Neural cell (in vitro differentiated cells): ENCODE results near the gene CTTN. TPM values are rescaled to one million over a fixed set of nuclear protein-coding genes. Genes with fewer than 3 reads are reported as not detected.

Experiments used
- H2AFZ ChIP-seq: fragments of 200-600, 300-800 bp; sonication (generic), shearing (Covaris generic); 2 replicates; pipeline ENCODE4 v1.6.0; 2014; ENCODE audit warnings: low read depth, mild to moderate bottlenecking, antibody characterized with exemption, low read length, moderate library complexity
- H3F3A ChIP-seq: fragments of 200-600 bp; shearing (Covaris generic); 2 replicates; pipeline ENCODE4 v1.6.1; 2016; ENCODE audit warnings: mild to moderate bottlenecking, moderate library complexity, mixed read lengths, antibody characterized with exemption, low read length; ENCODE audit not compliant: insufficient read depth, poor library complexity, severe bottlenecking
- H3K27ac ChIP-seq: fragments of 200-600, 300-800 bp; sonication (generic), shearing (Covaris generic); 2 replicates; pipeline ENCODE4 v1.5.1; 2014; ENCODE audit warnings: mild to moderate bottlenecking, low read length, moderate library complexity
- H3K27me3 ChIP-seq: fragments of 300-800, 200-600 bp; sonication (generic), shearing (Covaris generic); 2 replicates; pipeline ENCODE4 v1.6.0; 2014; ENCODE audit warnings: mild to moderate bottlenecking, low read depth, low read length, moderate library complexity; ENCODE audit not compliant: insufficient read depth
- H3K36me3 ChIP-seq: fragments of 300-800, 200-600 bp; sonication (generic), shearing (Covaris generic); 2 replicates; pipeline ENCODE4 v1.5.1; 2014; ENCODE audit warnings: mild to moderate bottlenecking, antibody characterized with exemption, low read length, moderate library complexity; ENCODE audit not compliant: insufficient read depth
- H3K4me2 ChIP-seq: fragments of 300-800, 200-600 bp; sonication (generic), shearing (Covaris generic); 2 replicates; pipeline ENCODE4 v1.6.0; 2014; ENCODE audit warnings: mild to moderate bottlenecking, low read length
- H3K4me3 ChIP-seq: fragments of 300-800, 200-600 bp; sonication (generic), shearing (Covaris generic); 2 replicates; pipeline ENCODE4 v1.5.1; 2014; ENCODE audit warnings: mild to moderate bottlenecking, low read length, moderate library complexity
- H3K79me2 ChIP-seq: fragments of 200-600 bp; shearing (Covaris generic); replicated peaks from 2 replicates; pipeline ENCODE4 v1.6.0; 2014; ENCODE audit warnings: mild to moderate bottlenecking, low read length, moderate library complexity; ENCODE audit not compliant: insufficient read depth
- H3K9ac ChIP-seq: fragments of 300-800, 200-600 bp; sonication (generic), shearing (Covaris generic); 2 replicates; pipeline ENCODE4 v1.6.1; 2016; ENCODE audit warnings: mild to moderate bottlenecking, low read length, mixed read lengths
- H3K9me2 ChIP-seq: fragments of 200-600 bp; shearing (Covaris generic); 2 replicates; pipeline ENCODE4 v1.6.1; 2016; ENCODE audit warnings: mild to moderate bottlenecking, low read length, mixed read lengths; ENCODE audit not compliant: insufficient read depth
- H3K9me3 ChIP-seq: fragments of 200-600, 300-800 bp; sonication (generic), shearing (Covaris generic); 2 replicates; pipeline ENCODE4 v1.6.1; 2016; ENCODE audit warnings: mild to moderate bottlenecking, mixed run types, low read length, moderate library complexity, mixed read lengths
- H4K20me1 ChIP-seq: fragments of 200-600 bp; shearing (Covaris generic); 2 replicates; pipeline ENCODE4 v1.6.1; 2016; ENCODE audit warnings: mild to moderate bottlenecking, mixed run types; ENCODE audit not compliant: insufficient read depth
- EP300 ChIP-seq: fragments of 450-650 bp; conservative IDR thresholded peaks from 2 replicates; pipeline ENCODE4 v1.6.1; 2014; ENCODE audit warnings: antibody characterized with exemption, mild to moderate bottlenecking, moderate library complexity; ENCODE audit not compliant: poor library complexity, severe bottlenecking
- EZH2 ChIP-seq: fragments of 200-600, 300-800 bp; shearing (Covaris generic), sonication (generic); IDR thresholded peaks from 2 replicates; pipeline ENCODE4 v1.6.1; 2014; ENCODE audit warnings: antibody characterized with exemption, low read length, borderline replicate concordance, mild to moderate bottlenecking; ENCODE audit not compliant: insufficient read depth, poor library complexity, severe bottlenecking
- MXI1 ChIP-seq: fragments of 450-650 bp; conservative IDR thresholded peaks from 2 replicates; pipeline ENCODE4 v1.6.1; 2014; ENCODE audit warnings: antibody characterized with exemption, mild to moderate bottlenecking; ENCODE audit not compliant: poor library complexity, severe bottlenecking
- POLR2AphosphoS5 ChIP-seq: IDR thresholded peaks from 2 replicates; pipeline ENCODE4 v1.6.1; 2012
- RAD21 ChIP-seq: fragments of 450-650 bp; conservative IDR thresholded peaks from 2 replicates; pipeline ENCODE4 v1.6.1; 2014; ENCODE audit warnings: antibody characterized with exemption, mild to moderate bottlenecking, moderate library complexity
- SMC3 ChIP-seq: fragments of 450-650 bp; conservative IDR thresholded peaks from 2 replicates; pipeline ENCODE4 v1.6.1; 2014; ENCODE audit warnings: antibody characterized with exemption, mild to moderate bottlenecking, moderate library complexity; ENCODE audit not compliant: poor library complexity
- TAF1 ChIP-seq: IDR thresholded peaks from 2 replicates; pipeline ENCODE4 v1.6.1; 2012; ENCODE audit warnings: low read depth
- polyA minus RNA-seq: library from RNA; depleted of rRNA, polyadenylated mRNA; stranded (reverse); fragments of >200 nt; gene quantifications from 2 replicates; pipeline ENCODE4 v1.2.3, GENCODE V29; 2014
- polyA plus RNA-seq: library from polyadenylated mRNA; depleted of rRNA; stranded (reverse); fragments of >200 nt; gene quantifications from 2 replicates; pipeline ENCODE4 v1.2.3, GENCODE V29; 2014
- TF ChIP-seq, protein P1 (sequence below): fragments of 450-650 bp; IDR thresholded peaks from 2 replicates; pipeline ENCODE4 v1.5.1; 2014; ENCODE audit warnings: antibody characterized with exemption, mild to moderate bottlenecking, moderate library complexity; ENCODE audit not compliant: poor library complexity, severe bottlenecking
- TF ChIP-seq, protein P2 (sequence below): IDR thresholded peaks from 2 replicates; pipeline ENCODE4 v1.6.1; 2012; ENCODE audit warnings: borderline replicate concordance

Gene CTTN
- 220 and 243 TPM in 2 replicates for polyA plus RNA-seq
- polyA minus RNA-seq, result 160 and 190 TPM in 2 replicates

DNA sequence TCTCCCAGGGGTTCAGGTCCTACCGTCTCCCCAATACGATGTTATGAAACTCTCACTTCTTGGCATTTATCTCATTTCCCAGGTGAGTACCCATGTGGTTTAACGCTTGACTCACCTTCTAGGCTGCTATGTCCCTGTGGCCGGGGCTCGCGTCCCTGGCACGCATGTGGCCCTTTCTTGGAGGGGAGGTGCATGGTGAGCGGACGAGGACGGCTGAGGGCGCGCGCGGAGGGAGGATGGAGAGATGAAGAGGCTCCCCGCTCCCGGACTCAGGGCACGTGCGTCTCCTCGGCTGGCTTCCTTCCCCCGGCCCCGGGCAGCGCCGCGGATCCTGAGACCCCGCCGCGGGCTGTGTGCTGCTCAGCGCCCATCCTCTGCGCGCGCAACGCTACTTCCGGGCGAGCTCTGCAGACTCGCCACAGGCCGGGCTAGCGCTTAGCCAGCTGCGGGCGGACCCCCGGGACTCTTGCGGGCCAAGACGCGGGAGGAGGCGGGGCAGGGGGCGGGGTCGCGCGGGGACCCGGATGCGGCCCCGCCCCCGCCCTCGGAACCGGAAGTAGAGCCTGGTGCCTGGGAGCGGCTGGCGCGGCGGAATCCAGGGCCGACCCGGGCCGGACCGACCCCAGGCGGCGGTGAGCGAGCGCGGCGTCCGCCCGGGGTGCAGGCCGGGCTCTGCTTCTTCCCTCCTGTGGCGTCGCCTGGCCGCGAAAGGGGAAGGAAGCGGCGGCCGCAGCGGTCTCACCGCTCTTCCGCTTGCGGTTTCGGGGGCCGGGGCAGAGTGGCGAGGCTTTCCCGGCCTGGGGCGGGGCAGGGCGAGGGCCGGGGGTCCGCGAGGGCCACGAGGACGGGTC is at the start of gene CTTN:
Gene CTTN (plus strand): TSS at position 547 of the 851 bp plus-strand sequence. CDS start 8,769 bp downstream, outside the sequence.
- Histone ChIP-seq H3K27ac (peak within 1 kb of the TSS; percentile 53), H3K9me3 (no peaks in the 10 kb centered on the region), H3K9ac (peak within 1 kb of the TSS; percentile 83), H3F3A (no peaks in the 10 kb centered on the region), H4K20me1 (no peaks in the 10 kb centered on the region), H3K4me3 (peak within 1 kb of the TSS; percentile 93), H3K36me3 (no peaks in the 10 kb centered on the region), H3K79me2 (peaks cover 39% of the 10 kb centered on the region), H3K4me2 (peak within 1 kb of the TSS; percentile 74), H3K9me2 (no peaks in the 10 kb centered on the region), H3K27me3 (no peaks in the 10 kb centered on the region), H2AFZ (peak within 1 kb of the TSS; percentile 97)
- TF ChIP-seq POLR2AphosphoS5 (peak; percentile 73), SMC3 (peak; percentile 62), TAF1 (peak; percentile 44), EP300 (peak; percentile 28), RAD21 (peak; percentile 36), MXI1 (peak; percentile 99), EZH2 (no peak)
- TF ChIP-seq, protein P1, sequence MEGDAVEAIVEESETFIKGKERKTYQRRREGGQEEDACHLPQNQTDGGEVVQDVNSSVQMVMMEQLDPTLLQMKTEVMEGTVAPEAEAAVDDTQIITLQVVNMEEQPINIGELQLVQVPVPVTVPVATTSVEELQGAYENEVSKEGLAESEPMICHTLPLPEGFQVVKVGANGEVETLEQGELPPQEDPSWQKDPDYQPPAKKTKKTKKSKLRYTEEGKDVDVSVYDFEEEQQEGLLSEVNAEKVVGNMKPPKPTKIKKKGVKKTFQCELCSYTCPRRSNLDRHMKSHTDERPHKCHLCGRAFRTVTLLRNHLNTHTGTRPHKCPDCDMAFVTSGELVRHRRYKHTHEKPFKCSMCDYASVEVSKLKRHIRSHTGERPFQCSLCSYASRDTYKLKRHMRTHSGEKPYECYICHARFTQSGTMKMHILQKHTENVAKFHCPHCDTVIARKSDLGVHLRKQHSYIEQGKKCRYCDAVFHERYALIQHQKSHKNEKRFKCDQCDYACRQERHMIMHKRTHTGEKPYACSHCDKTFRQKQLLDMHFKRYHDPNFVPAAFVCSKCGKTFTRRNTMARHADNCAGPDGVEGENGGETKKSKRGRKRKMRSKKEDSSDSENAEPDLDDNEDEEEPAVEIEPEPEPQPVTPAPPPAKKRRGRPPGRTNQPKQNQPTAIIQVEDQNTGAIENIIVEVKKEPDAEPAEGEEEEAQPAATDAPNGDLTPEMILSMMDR, result no peak
- TF ChIP-seq, protein P2, sequence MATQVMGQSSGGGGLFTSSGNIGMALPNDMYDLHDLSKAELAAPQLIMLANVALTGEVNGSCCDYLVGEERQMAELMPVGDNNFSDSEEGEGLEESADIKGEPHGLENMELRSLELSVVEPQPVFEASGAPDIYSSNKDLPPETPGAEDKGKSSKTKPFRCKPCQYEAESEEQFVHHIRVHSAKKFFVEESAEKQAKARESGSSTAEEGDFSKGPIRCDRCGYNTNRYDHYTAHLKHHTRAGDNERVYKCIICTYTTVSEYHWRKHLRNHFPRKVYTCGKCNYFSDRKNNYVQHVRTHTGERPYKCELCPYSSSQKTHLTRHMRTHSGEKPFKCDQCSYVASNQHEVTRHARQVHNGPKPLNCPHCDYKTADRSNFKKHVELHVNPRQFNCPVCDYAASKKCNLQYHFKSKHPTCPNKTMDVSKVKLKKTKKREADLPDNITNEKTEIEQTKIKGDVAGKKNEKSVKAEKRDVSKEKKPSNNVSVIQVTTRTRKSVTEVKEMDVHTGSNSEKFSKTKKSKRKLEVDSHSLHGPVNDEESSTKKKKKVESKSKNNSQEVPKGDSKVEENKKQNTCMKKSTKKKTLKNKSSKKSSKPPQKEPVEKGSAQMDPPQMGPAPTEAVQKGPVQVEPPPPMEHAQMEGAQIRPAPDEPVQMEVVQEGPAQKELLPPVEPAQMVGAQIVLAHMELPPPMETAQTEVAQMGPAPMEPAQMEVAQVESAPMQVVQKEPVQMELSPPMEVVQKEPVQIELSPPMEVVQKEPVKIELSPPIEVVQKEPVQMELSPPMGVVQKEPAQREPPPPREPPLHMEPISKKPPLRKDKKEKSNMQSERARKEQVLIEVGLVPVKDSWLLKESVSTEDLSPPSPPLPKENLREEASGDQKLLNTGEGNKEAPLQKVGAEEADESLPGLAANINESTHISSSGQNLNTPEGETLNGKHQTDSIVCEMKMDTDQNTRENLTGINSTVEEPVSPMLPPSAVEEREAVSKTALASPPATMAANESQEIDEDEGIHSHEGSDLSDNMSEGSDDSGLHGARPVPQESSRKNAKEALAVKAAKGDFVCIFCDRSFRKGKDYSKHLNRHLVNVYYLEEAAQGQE, result no peak

DNA sequence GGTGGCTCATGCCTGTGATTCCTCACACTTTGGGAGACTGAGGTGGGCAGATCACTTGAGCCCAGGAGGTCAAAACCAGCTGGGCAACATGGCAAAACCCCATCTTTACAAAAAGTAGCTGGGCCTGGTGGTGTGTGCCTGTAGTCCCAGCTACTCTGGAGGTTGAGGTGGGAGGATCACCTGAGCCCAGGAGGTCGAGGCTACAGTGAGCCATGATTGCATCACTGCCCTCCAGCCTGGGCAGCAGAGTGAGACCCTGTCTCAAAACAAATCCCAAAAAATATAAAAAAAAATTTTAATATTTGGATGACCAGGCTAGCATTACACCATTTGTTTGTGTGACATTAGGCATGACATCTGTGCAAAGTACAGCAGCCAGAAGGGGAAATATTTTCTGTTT is 49.7 kb upstream of the CTTN start:
- H2AFZ ChIP-seq, result no peak overlapping the region
- no peaks in the 10 kb centered on the region for H3F3A ChIP-seq
- H3K36me3 ChIP-seq, result peaks cover 7% of the 10 kb centered on the region
- no peaks in the 10 kb centered on the region for H3K9me2 ChIP-seq
- H3K79me2 ChIP-seq, result no peaks in the 10 kb centered on the region
- H3K27me3 ChIP-seq, result no peaks in the 10 kb centered on the region
- H4K20me1 ChIP-seq, result no peaks in the 10 kb centered on the region
- no peak overlapping the region for H3K27ac ChIP-seq
- no peak for TF ChIP-seq EZH2
- TF ChIP-seq MXI1, result no peak
- no peak for TF ChIP-seq RAD21
- no peak for TF ChIP-seq TAF1
- H3K4me2 ChIP-seq, result no peak overlapping the region
- H3K9me3 ChIP-seq, result no peaks in the 10 kb centered on the region
- no peak overlapping the region for H3K4me3 ChIP-seq
- no peak overlapping the region for H3K9ac ChIP-seq
